ENCODE results near the gene ATP2B3. TPM values are rescaled to one million over a fixed set of nuclear protein-coding genes. Genes with fewer than 3 reads are reported as not detected.

The ATP2B3 gene
- total RNA-seq, 1 donor from 2014 or later = 0.21 TPM

- Mint-ChIP-seq H3K27me3 (ENCODE audit: unreplicated experiment) (peaks cover 24% of the 10 kb centered on the region), H3K9me3 (ENCODE audit: unreplicated experiment) (no peaks in the 10 kb centered on the region), H3K36me3 (ENCODE audit: unreplicated experiment) (no peaks in the 10 kb centered on the region), H3K27ac (ENCODE audit: unreplicated experiment) (no peak overlapping the region), H3K4me3 (ENCODE audit: unreplicated experiment) (no peak overlapping the region), H3K4me1 (ENCODE audit: unreplicated experiment) (peaks cover 2% of the 10 kb centered on the region)
- DNase-seq (ENCODE audit: extremely low spot score, unreplicated experiment) = no peak
- TF ChIP-seq, protein P1, sequence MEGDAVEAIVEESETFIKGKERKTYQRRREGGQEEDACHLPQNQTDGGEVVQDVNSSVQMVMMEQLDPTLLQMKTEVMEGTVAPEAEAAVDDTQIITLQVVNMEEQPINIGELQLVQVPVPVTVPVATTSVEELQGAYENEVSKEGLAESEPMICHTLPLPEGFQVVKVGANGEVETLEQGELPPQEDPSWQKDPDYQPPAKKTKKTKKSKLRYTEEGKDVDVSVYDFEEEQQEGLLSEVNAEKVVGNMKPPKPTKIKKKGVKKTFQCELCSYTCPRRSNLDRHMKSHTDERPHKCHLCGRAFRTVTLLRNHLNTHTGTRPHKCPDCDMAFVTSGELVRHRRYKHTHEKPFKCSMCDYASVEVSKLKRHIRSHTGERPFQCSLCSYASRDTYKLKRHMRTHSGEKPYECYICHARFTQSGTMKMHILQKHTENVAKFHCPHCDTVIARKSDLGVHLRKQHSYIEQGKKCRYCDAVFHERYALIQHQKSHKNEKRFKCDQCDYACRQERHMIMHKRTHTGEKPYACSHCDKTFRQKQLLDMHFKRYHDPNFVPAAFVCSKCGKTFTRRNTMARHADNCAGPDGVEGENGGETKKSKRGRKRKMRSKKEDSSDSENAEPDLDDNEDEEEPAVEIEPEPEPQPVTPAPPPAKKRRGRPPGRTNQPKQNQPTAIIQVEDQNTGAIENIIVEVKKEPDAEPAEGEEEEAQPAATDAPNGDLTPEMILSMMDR (IDR thresholded peaks at IDR 0.05) = no peak
Measured at GRCh38 chrX:153519569-153520286, 2.3 kb downstream of the ATP2B3 start.

DNA sequence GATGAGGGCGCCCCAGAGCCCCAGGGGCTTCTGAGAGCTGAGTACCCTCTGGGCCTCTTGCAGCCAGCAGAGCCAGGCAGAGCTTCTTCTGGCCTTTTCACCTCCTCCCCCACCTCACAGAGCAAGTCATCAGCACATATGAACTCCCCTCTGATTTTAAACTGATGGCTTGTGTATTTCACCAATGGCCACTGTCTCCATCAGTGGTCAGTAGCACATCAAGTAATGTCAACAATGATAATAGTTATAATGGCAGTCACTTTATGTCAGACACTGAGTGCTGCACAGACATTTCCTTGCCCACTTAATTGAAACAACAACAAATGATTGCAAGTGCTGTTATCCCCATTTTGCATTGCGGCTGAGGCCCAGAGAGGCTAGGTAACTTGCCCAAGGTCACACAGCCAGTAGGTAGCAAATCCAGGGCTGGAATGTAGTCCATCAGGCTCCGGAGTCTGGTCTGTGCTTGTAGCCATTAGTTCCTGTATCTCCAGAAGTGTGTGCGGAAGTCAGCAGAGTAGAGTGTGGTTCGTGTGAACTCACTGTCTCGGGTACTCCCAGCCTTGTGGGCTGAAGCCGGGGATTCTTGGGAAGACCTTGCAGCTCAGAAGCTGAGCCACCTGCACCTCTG, 3.0 kb downstream of the ATP2B3 start:
- TF ChIP-seq, protein P1 (IDR thresholded peaks at IDR 0.05) = no peak
- H3K4me1 Mint-ChIP-seq (ENCODE audit: unreplicated experiment) = peaks cover 2% of the 10 kb centered on the region
- H3K9me3 Mint-ChIP-seq (ENCODE audit: unreplicated experiment) = no peaks in the 10 kb centered on the region
- no peak overlapping the region for H3K4me3 Mint-ChIP-seq (ENCODE audit: unreplicated experiment)
- DNase-seq (ENCODE audit: extremely low spot score, unreplicated experiment) = no peak
- H3K36me3 Mint-ChIP-seq (ENCODE audit: unreplicated experiment) = no peaks in the 10 kb centered on the region
- peaks cover 24% of the 10 kb centered on the region for H3K27me3 Mint-ChIP-seq (ENCODE audit: unreplicated experiment)
- H3K27ac Mint-ChIP-seq (ENCODE audit: unreplicated experiment) = no peak overlapping the region

DNA sequence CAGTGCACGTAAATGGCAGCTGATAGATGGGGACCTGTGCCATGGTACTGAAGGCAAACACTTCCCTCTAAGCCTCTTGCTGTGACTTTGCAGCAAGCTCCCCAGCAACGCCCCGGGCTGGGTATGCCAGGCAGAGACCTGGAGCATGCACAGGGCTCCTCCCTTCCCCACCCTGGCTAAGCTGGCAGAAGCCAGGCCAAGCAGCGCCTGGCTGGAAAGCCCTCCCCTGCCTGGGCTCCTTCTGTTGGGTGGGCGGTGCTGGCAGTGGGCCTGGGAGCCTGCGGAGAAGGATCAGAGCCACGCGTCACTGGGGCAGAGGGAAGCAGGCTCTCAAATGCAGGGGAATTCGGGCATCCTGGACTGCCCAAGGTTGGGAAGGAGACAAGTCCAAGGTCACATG, 3.6 kb downstream of the ATP2B3 start:
- no peak for DNase-seq (ENCODE audit: extremely low spot score, unreplicated experiment)
- no peak overlapping the region for H3K4me3 Mint-ChIP-seq (ENCODE audit: unreplicated experiment)
- H3K27ac Mint-ChIP-seq (ENCODE audit: unreplicated experiment) = no peak overlapping the region
- H3K9me3 Mint-ChIP-seq (ENCODE audit: unreplicated experiment) = no peaks in the 10 kb centered on the region
- TF ChIP-seq, protein P1 (IDR thresholded peaks at IDR 0.05) = no peak
- no peaks in the 10 kb centered on the region for H3K36me3 Mint-ChIP-seq (ENCODE audit: unreplicated experiment)
- H3K27me3 Mint-ChIP-seq (ENCODE audit: unreplicated experiment) = peaks cover 20% of the 10 kb centered on the region
- peaks cover 2% of the 10 kb centered on the region for H3K4me1 Mint-ChIP-seq (ENCODE audit: unreplicated experiment)

GRCh38 chrX:153522259-153522658, 4.8 kb downstream of the ATP2B3 start:
- no peak for DNase-seq (ENCODE audit: extremely low spot score, unreplicated experiment)
- H3K4me1 Mint-ChIP-seq (ENCODE audit: unreplicated experiment) = peaks cover 2% of the 10 kb centered on the region
- peaks cover 17% of the 10 kb centered on the region for H3K27me3 Mint-ChIP-seq (ENCODE audit: unreplicated experiment)
- H3K27ac Mint-ChIP-seq (ENCODE audit: unreplicated experiment) = no peak overlapping the region
- TF ChIP-seq, protein P1 (IDR thresholded peaks at IDR 0.05) = no peak
- H3K4me3 Mint-ChIP-seq (ENCODE audit: unreplicated experiment) = no peak overlapping the region
- no peaks in the 10 kb centered on the region for H3K36me3 Mint-ChIP-seq (ENCODE audit: unreplicated experiment)
- H3K9me3 Mint-ChIP-seq (ENCODE audit: unreplicated experiment) = no peaks in the 10 kb centered on the region

DNA sequence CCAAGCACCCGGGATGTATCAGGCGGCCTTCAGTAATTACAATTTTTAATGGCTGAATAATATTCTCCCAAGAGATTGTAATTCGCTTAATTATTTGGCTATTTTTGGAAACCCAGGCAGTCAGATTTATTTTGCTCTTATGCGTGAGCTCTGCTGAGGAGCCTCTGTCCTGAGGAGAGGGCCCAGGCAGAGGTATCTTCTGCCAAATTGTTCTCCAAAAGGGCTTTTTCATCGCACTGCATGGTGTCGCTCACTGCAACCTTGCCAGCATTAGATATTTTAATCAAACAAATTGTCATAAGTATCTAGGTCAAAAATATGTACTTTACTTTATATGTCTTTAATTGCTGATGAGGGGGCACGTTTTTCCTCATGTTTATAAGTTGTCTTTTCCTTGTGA, 5.8 kb downstream of the ATP2B3 start:
- no peak for DNase-seq (ENCODE audit: extremely low spot score, unreplicated experiment)
- no peaks in the 10 kb centered on the region for H3K9me3 Mint-ChIP-seq (ENCODE audit: unreplicated experiment)
- TF ChIP-seq, protein P1 (IDR thresholded peaks at IDR 0.05) = no peak
- no peaks in the 10 kb centered on the region for H3K36me3 Mint-ChIP-seq (ENCODE audit: unreplicated experiment)
- no peak overlapping the region for H3K27ac Mint-ChIP-seq (ENCODE audit: unreplicated experiment)
- no peak overlapping the region for H3K4me3 Mint-ChIP-seq (ENCODE audit: unreplicated experiment)
- H3K27me3 Mint-ChIP-seq (ENCODE audit: unreplicated experiment) = peaks cover 16% of the 10 kb centered on the region
- peaks cover 2% of the 10 kb centered on the region for H3K4me1 Mint-ChIP-seq (ENCODE audit: unreplicated experiment)
